HG02571 (cell line): ENCODE data around the gene TRIAP1.
"Not testable (repeated sequence)": the region's sequence is repeated elsewhere in the genome, so short reads cannot be mapped to it uniquely, and the experiment has no call there.

ENCODE experiments used
- ATAC-seq: cut with Tn5 transposase; IDR thresholded peaks from one replicate; pipeline ENCODE4 v1.9.1; 2021; ENCODE audit warnings: mild to moderate bottlenecking, moderate library complexity; ENCODE audit not compliant: unreplicated experiment

Gene TRIAP1

DNA sequence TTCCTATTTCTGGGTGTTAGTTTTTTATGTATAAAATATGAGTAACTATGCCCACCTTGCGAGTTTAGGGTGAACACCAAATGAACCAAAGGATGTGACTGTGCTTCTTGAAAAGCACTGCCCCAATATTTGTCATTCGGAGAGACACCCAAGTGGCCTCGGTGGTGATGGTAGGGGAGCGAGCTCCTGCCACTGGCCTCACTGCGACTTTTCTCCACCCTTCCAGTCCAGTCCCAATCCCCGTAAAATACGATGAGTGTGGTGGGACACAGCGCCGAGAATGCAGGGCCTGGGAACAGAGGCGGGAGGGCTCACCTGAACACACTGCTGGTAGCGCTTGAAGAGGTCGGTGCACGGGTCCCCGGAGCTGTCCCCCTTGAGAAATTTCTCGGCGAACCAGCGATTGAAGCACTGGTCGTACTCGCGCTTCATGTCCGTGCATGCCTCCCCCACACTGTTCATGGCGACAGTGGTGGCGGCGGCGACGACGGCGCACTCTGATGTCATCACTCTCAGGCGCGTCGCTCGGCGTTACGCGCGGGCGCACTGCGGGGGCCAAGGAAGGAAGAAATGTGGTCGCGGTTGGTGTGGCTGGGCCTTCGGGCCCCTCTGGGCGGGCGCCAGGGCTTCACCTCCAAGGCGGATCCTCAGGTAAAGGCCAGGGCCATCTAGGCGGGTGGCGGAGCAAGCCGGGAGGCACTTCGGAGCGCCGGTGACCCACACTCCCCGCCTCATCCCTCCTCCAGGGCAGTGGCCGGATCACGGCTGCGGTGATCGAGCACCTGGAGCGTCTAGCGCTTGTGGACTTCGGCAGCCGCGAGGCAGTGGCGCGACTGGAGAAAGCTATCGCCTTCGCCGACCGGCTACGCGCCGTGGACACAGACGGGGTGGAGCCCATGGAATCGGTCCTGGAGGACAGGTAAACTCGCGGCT is at the start of gene TRIAP1, which contains the start of gene GATC:
Gene TRIAP1, minus strand, starts transcription at position 474 of the 933 bp plus-strand sequence. Its CDS starts 12 bp downstream, at position 462.
Gene GATC, plus strand, starts transcription at position 534 of the 933 bp plus-strand sequence. Its CDS starts 37 bp downstream, at position 571.
- ATAC-seq, result peak; percentile 84

DNA sequence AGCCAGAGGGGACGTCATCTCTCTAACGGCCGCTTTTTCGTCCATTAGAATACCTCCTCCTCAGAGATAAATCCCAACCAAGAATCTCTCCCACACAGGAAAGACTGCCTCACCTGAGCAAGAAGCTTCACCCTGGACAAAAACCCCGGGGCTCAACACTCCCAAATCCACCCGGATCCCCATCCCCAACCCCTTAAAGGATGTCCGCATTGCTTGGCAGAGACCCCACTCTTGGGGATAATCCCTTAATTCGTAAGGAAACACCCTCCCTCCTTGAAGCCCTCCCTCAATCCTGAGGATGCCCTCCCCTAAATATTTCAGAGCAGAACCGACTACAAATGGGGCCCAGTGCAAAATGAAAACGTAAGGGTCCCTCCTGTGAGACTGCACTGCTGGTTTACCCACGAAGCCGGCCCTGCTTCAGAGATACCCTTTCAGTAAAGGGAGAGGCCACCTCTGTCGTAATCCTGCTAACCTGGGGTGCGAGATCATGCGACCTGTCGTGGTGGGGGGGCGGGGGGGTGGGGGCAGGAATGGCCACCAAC is 49.1 kb upstream of the TRIAP1 start:
- peak; percentile 12 for ATAC-seq

DNA sequence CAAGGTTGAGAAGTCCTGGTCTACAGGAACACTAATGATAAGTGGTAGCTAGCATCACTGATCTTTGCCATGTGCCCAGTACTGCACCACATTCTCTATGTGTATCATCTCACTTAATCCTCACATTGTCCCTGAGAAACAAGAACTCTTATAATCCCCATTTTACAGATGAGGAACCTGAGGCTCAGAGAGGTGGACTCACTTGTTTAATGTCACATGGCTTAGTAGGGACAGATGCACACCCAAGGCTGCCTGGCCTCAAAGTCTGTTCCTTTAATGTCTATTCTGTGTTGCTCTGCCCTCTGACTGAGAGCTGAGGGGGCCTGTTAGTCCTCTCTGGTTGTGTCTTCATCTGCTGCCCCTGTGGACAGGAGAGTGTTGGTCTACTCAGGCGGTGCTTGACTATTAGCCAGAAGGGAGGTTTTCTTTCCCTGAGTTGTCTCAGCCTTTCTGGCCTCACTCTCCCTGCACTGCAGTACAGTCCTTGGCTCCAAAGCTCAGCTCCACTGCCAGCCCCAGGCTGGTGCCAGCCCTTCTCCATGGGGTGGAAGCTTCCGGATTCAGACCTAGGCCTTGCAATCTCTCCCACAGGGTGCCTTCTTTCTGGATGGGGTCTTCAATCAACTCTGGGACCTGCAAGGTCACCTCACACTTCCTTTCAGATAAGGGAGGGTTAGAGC is 44.8 kb upstream of the TRIAP1 start:
- no peak for ATAC-seq

DNA sequence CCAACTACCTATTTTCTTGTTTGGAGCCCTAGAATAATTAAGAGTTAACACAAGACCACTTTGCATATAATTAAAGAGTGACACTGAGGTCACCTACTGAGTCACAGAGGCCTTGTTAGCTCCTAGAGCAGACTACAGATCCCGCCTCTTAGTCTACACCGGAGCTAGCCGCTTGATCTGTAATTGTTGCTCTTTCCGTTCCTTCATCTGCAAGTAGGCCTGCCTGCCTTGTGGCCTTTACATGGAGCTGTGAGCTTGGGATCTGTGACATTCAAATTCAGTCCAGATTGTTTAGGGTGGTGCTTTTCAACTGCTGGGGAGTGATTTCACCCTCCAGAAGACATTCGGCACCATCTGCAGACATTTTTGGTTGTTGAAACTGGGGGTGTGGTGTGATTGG is 44.1 kb upstream of the TRIAP1 start:
- no peak for ATAC-seq

DNA sequence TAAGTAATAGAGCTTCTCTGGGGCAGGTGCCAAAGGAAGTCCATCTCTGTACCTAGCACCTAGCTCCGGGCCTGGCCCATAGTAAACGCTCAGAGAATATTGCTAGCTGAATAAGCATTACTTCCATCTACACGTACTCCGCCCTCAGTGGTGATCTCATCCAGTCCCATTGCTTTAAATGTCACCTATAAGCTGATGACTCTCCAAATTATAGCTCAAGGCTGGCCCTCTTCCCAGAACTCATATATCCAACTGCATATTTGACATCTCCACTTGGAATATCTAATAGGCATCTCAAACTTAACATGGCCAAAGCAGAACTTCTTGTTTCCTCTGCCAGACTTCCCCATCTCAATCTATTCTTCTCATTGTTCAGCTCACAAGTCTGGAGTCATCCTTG is 42.8 kb upstream of the TRIAP1 start:
- ATAC-seq, result no peak

DNA sequence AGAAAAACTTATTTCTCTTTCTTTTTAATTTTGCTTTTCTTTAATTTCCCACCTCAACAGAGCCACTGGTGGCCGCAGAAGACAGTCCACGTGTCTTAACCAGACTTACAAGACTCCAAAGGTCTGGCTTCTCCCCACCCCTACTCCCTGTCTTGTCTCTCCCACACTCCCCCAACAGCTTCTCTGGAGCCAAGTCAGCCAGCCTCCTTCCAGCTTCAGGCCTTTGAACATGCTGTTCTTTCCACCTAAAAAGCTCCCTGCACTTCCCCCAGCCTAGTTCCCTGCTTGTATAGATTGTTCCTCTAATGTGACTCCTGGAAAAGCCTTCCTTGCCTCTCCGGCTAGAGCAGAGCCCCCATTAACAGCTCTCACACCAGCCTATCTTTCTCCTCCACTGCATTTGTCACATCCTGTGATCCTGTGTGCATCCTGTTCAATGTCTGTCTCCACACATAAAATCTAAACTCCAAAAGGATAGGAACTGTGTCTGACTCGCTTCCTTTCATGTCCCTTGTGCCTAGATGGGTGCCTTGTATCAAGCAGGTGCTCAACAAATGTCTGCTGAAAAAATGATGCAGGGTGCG is 42.0 kb upstream of the TRIAP1 start:
- no peak for ATAC-seq

DNA sequence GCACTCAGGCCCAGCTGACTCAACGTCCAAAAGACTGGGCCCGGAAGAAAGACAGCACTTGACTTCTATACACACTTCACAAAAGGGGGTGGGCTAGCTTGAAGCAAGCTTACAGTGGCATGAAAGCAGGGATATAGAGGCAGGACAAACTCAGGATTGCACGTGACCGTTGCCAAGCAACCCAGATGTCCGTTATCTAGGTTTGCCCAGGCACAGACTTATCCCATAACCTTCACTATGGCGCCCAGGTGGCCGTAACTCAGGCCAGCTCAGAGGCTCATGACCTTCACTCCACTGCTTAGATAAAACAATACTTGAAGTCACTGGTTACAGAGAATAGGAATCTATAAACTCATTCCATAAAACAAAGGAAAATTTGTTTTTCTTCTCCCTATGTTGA is 41.4 kb upstream of the TRIAP1 start:
- ATAC-seq, result not testable (repeated sequence)

DNA sequence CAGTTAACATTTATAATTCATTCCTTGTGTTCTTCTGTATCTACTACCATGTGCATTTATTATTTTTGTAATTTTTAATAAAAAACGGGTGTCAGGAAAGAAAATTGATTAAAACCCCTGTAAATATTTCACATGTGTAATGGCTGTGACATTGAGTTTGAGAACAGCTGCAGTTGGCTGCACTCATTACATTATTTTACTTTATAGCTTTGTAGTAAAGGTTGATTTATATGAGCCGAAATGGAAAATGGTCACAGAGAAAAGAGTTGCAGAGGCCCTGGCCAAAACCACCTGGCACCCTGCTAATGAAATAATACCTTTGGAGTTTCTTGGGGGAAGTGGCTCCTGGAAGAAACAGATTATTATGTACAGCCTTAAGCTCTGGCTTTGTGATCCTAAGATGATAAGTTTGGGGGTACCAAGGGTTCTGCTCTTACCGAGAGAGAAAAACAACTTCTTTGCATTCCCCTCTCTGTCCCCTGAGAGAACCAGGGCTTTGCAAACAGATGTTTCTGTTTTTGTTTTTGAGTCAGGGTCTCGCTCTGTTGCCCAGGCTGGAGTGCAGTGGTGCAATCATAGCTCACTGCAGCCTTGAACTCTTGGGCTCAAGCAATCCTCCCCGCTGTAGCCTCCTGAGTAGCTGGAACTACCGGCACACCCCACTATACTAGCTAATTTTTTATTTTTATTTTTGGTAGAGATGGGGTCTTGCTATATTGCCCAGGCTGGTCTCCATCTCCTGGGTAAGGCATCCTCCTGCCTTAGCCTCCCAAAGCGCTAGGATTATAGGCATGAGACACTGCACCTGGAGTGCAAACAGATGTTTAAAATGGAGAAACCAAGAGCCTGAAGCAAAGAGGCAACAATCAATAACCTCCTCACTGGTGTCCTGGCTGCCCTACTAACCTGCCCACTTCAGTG is 40.0 kb upstream of the TRIAP1 start:
- ATAC-seq, result no peak

DNA sequence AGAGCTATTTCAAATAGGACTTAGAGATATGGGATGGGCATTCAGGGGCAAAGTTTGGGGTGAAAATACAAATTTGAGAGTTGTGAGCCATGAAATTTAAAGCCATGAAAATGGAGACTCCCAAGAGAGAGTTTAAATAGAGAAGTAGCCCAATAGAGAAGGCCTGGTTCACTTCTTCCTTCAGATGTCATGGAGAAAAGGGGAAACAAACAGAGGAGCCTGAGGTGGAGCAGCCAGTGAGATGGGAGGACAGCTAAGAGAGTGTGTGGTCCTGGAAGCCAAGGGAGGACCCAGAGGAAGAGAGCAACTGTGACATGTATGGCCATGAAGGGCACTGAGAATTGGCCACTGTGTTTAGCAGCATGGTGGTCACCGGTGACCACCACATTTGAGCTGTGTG is 37.4 kb upstream of the TRIAP1 start:
- no peak for ATAC-seq

DNA sequence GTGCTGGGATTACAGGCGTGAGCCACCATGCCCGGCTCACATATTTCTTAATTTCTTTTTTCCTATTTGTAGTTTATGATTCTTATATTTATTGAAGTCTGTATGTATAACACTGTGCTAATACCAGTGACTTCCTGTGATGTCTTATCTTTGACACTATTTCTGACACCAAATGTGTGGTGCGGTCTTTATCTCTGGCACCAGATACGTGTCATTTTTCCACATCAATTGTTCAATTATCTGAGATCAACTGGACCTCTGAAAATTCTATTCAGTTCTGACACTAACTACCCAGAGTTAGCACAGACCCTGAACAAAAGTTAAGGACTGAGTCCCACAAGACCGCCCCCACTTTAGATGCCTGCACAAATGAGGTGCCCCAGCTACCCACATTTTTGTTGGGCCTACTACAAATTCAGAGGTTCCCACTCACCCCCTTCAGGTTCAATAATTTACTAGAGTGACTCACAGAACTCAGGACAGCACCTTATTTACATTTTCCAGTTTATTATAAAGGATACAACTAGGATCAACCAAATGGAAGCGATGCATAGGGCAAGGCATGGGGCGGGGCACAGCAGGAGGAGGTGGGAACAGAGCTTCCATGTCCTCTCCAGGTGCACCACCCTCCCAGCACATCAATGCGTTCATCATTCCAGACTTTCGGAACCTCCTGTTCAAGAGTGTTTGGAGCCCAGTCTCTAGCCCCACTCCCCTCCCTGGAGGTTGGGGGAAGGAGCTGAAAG is 35.0 kb upstream of the TRIAP1 start:
- no peak for ATAC-seq

DNA sequence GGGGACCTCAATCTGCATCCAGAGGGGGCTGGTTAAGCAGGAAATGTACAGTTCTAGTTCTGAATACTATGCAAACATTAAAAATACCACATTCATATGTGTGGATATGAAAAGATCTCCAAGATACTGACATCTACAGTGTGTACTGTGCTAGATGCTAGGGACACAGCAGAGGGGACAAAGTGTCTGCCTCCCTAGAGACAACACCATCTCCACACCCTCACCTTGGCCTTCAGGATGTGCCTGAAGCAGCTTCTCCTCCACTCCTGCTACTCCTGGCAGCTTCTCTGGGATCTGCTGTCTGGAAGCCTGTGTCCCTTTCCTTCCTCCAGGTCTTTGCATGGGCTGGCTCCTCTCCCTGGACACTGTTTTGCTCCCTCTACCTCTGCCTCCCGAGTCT is 34.0 kb upstream of the TRIAP1 start:
- ATAC-seq, result no peak

DNA sequence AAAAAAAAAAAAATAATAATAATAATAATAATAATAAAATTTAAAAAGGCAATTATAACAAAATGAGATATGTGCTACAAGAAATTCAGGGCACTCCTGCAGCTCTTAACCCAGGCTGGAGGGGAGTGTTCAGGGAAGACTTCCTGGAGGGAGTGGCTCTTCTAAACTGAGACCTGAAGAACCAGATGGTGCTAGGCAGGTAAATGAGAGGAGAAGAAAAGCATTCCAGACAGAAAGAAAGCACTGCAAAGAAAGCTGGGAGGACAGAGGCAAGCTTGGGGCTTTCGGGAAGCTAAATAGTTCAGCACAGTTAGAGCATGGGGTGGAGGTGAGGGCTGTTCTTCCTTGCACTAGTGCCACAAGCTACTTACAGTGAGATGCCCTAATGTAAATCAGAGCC is 33.3 kb upstream of the TRIAP1 start:
- no peak for ATAC-seq

DNA sequence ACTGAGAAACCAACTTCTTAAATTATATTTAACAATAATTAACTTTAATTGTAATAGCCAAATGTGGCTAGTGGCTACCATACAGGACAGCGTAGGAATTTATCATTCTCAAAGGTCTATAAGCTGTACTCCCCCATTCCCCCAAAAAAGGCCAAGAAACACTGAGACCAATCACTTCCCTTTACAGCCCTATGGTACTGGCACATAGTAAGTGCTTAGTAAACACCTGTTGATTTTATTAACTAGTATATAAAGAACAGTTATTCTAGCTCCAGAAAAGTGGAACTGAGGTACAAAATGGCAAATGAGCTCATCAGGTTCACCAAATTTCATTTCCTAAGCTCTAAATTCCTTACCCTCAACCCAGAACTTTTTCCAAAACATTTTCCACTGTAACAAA is 29.5 kb upstream of the TRIAP1 start:
- ATAC-seq, result no peak

DNA sequence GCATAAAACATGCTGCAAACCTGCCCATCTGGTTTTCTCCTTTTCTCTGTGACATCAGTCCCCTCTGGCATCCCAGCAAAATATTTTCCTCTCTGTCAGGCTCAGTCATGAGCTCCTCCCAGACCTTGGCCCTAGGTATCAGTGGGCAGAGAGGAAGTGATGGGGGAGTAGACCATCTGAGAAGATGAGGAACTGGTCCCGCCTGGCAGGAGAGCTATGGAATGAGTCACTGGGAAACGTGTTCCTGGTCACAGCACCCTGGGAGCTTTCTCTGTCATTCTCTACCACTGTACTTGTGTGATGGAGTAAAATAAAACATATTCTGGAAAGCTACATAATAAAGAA is 28.4 kb upstream of the TRIAP1 start:
- no peak for ATAC-seq

DNA sequence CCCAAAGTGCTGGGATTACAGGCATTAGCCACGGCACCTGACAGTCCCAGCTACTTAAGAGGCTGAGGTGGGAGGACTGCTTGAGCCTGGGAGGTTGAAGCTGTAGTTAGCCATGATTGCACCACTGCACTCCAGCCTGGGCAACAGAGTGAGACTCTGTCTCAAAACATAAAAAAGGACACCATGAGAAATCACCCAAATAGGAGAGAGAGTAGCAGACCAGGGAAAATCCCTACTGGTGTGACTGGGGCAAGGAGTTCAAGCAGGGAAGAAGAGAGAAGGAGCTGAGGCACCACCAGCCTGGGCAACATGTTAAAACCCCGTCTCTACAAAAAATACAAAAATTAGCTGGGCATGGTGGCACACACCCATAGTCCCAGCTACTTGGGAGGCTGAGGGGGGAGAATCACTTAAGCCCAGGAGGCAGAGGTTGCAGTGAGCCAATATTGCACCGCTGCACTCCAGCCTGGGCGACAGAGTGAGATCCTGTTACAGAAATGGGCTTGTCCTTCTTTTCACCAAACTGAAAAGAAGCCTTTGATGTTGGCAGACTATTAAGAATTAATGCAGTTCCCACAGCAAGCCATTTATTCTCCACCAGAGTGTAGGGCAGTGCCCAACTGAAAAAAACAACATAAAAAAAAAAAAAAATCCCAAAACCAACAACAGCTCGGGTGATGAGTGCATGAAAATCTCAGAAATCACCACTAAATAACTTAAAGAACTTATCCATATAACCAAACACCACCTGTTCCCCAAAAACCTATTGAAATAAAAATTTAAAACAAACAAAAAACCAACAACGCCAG is 27.8 kb upstream of the TRIAP1 start:
- no peak for ATAC-seq

DNA sequence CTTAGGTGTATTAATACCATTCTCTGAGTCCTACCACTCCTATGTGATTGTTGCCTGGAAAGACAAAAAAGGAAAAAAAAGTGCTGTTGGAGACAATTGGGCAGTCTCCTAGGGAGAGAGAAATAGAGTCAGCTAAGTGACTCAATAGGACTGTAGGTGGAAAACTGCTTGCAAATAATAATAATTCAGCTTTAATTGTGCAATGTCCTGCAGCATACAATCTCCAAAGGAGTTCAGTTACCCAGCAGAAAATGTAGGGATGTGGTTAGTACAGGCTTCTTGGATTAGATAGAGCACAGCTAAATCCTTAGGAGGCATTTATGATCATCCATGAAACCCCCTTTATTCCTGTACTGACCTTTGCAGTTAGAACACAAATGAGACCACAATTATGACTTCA is 26.3 kb upstream of the TRIAP1 start:
- no peak for ATAC-seq

DNA sequence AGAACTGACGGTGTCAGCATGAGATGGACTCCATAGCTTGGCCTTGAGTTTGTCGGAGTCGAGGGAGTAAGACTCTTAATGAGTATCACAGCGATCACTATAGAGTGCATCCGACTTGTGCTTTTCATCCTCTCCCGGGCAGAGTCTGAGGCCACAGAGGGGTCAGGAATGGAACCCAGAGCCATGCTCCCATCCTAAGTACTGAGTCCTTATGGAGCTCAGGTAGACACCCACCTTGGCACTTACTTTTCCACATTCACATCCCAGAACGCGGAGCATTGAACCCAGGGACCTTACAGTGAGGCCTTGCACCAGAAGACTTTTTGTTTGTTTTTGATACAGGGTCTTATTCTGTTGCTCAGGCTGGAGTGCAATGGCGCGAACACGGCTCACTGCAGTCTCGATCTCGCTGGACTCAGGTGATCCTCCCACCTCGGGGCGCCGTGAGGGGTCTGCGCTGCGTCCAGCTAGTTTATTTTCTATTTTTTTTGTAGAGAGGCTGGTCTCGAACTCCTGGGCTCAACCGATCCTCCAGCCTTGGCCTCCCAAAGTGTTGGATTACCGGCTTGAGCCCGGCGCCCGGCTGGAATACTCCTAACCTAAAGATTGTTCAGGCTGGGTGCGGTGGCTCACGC is 24.1 kb upstream of the TRIAP1 start:
- ATAC-seq, result no peak

DNA sequence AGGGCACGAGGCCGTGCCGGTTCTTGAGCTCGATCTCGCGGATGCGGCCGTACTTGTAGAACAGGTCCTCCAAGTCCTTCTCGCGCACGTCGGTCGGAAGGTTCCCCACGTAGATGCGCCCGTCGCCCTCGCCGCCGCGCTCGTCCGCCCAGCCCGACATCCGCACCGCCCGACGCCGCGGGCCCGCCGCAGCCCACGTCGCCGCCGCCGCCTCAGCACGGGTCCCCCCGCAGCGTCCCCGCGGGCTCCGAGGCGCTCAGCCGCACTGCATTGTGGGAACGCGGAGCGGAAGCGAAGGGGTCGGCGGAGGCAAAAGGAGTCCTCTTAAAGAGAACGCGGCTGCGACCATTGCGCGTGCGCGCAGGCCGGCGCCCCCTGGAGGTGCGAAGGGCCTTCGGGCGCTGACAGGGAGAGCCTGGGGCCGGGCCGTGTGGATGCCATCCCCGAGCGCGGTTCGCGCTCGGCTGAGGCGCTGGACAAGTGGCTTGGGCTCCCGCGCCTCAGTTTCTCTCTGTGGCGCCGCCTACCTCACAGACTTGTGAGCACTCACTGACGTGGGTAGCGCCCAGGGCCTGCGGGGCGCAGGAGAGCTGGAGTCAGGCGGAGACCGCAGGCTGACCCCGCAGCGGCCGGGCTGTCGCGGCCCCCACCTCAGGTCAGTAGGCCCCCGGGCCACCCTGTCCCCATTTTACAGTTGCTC is 23.4 kb upstream of the TRIAP1 start, which contains the start of gene SRSF9:
Gene SRSF9, minus strand, starts transcription at position 299 of the 700 bp plus-strand sequence. Its CDS starts 139 bp downstream, at position 160.
- peak; percentile 70 for ATAC-seq
